A549 (cell line): ENCODE measurements around the gene THRAP3. TPM values are rescaled to one million over a fixed set of nuclear protein-coding genes. Genes with fewer than 3 reads are reported as not detected.

Experiments
- ATAC-seq, 2 experiments: fragments of 200-7000 bp in 1 of 2; fragments of >200 bp in 1 of 2; cut with Nextera tagmentation in 1 of 2; cut with Tn5 transposase in 1 of 2; 3 replicates each; pipeline versions ENCODE4 v1.8.0 to v1.9.1; 2018 to 2020; ENCODE audit warnings: mild to moderate bottlenecking in 1 of 2, moderate library complexity in 1 of 2
- CTCF ChIA-PET: fragments of 300-600 bp; sonication (Branson Sonifier 250); formaldehyde crosslinking; extraction: SDS; loops from one replicate; lab custom pipeline; 2021; ENCODE audit warnings: antibody characterized with exemption, inconsistent platforms; lab: Yijun Ruan, JAX
- POLR2A ChIA-PET: fragments of 350-600 bp; formaldehyde crosslinking; extraction: SDS; loops from one replicate; lab custom pipeline; 2021; ENCODE audit warnings: antibody characterized with exemption, inconsistent platforms; lab: Yijun Ruan, JAX
- DNase-seq, 2 experiments: peaks; one replicate each; pipeline versions ENCODE4 v3.0.0 to v3.0.0-alpha.2; 2011 to 2016; ENCODE audit warnings: low read depth in 1 of 2, low spot score in 1 of 2
- FAIRE-seq: peaks from 2 replicates; lab custom pipeline; 2011; peaks lifted over from hg19 to GRCh38; lab: Jason Lieb, UNC
- H3K27ac ChIP-seq, 2 experiments: fragments of >200 bp; sonication (Bioruptor Twin); formaldehyde crosslinking; 3 replicates each; pipeline ENCODE4 v1.5.1; 2016 to 2017
- H3K4me1 ChIP-seq: fragments of >200 bp; sonication (Bioruptor Twin); formaldehyde crosslinking; 3 replicates; pipeline ENCODE4 v1.6.1; 2016
- H3K4me2 ChIP-seq: fragments of >200 bp; sonication (Bioruptor Twin); formaldehyde crosslinking; 3 replicates; pipeline ENCODE4 v1.6.1; 2016
- H3K4me3 ChIP-seq: fragments of >200 bp; sonication (Bioruptor Twin); formaldehyde crosslinking; 3 replicates; pipeline ENCODE4 v1.5.1; 2016
- H3K9me3 ChIP-seq: fragments of >200 bp; sonication (Bioruptor Twin); formaldehyde crosslinking; 3 replicates; pipeline ENCODE4 v1.6.1; 2016
- BCL3 ChIP-seq: fragments of >200 bp; sonication (Bioruptor Twin); formaldehyde crosslinking; IDR thresholded peaks from 3 replicates; pipeline ENCODE4 v1.6.1; 2016
- CEBPB ChIP-seq, 2 experiments: fragments of >200 bp in 1 of 2; sonication (Bioruptor Twin) in 1 of 2; formaldehyde crosslinking in 1 of 2; IDR thresholded peaks; 2 replicates each; pipeline ENCODE4 v1.6.1; 2012 to 2016
- CHD2 ChIP-seq: fragments of 150-350 bp; IDR thresholded peaks from 2 replicates; pipeline ENCODE4 v1.6.1; 2014; ENCODE audit warnings: low read length; ENCODE audit not compliant: partially characterized antibody
- E2F6 ChIP-seq: IDR thresholded peaks from 2 replicates; pipeline ENCODE4 v1.6.1; 2012; ENCODE audit warnings: low read depth, borderline replicate concordance
- EHMT2 ChIP-seq: fragments of 200-600 bp; sonication (generic); IDR thresholded peaks from 2 replicates; pipeline ENCODE4 v1.6.1; 2016; ENCODE audit warnings: antibody characterized with exemption, low read depth, mild to moderate bottlenecking, moderate library complexity
- FOXS1 ChIP-seq: fragments of 250-450 bp; sonication (Bioruptor Pico); IDR thresholded peaks from 2 replicates; pipeline ENCODE4 v1.5.0; 2020; ENCODE audit warnings: mild to moderate bottlenecking, moderate library complexity
- HDAC2 ChIP-seq: fragments of 200-600 bp; sonication (generic); IDR thresholded peaks from 2 replicates; pipeline ENCODE4 v1.6.1; 2016
- KDM1A ChIP-seq: fragments of 200-600 bp; sonication (generic); IDR thresholded peaks from 2 replicates; pipeline ENCODE4 v1.6.1; 2016; ENCODE audit warnings: low read depth, mild to moderate bottlenecking
- MAFK ChIP-seq: fragments of 450-650 bp; IDR thresholded peaks from 2 replicates; pipeline ENCODE4 v1.6.1; 2014; ENCODE audit not compliant: partially characterized antibody
- MAZ ChIP-seq: fragments of 150-350 bp; IDR thresholded peaks from 2 replicates; pipeline ENCODE4 v1.6.1; 2014; ENCODE audit warnings: antibody characterized with exemption, low read depth, low read length, borderline replicate concordance
- MYC ChIP-seq: IDR thresholded peaks from 2 replicates; pipeline ENCODE4 v1.6.1; 2012; ENCODE audit warnings: mild to moderate bottlenecking, inconsistent platforms, low read length, improper control_type of control experiment, borderline replicate concordance
- NFE2L2 ChIP-seq: fragments of 150-350 bp; conservative IDR thresholded peaks from 2 replicates; pipeline ENCODE4 v1.6.1; 2014; ENCODE audit warnings: low read length
- PBX3 ChIP-seq: IDR thresholded peaks from 2 replicates; pipeline ENCODE4 v1.6.1; 2012
- POLR2AphosphoS2 ChIP-seq: conservative IDR thresholded peaks from 2 replicates; pipeline ENCODE4 v1.6.1; 2012; ENCODE audit warnings: low read length, improper control_type of control experiment, inconsistent platforms
- RFX5 ChIP-seq: fragments of 450-650 bp; IDR thresholded peaks from 2 replicates; pipeline ENCODE4 v1.7.1; 2014; ENCODE audit warnings: antibody characterized with exemption, mild to moderate bottlenecking, moderate library complexity
- SMC3 ChIP-seq: fragments of >200 bp; sonication (Bioruptor Twin); formaldehyde crosslinking; IDR thresholded peaks from 3 replicates; pipeline ENCODE4 v1.6.1; 2018; ENCODE audit warnings: inconsistent platforms
- SREBF2 ChIP-seq: fragments of 450-650 bp; IDR thresholded peaks from 2 replicates; pipeline ENCODE4 v1.6.1; 2014; ENCODE audit warnings: mild to moderate bottlenecking, moderate library complexity
- TFCP2L1 ChIP-seq: fragments of 250-450 bp; sonication (Bioruptor Pico); IDR thresholded peaks from 2 replicates; pipeline ENCODE4 v1.5.0; 2021; ENCODE audit warnings: mild to moderate bottlenecking
- USF2 ChIP-seq: fragments of 450-650 bp; IDR thresholded peaks from 2 replicates; pipeline ENCODE4 v1.6.1; 2014; ENCODE audit warnings: antibody characterized with exemption
- ZFP36 ChIP-seq: fragments of 450-650 bp; IDR thresholded peaks from 2 replicates; pipeline ENCODE4 v1.6.1; 2014; ENCODE audit warnings: borderline replicate concordance; ENCODE audit not compliant: partially characterized antibody
- ZNF302 ChIP-seq: fragments of 250-450 bp; sonication (Bioruptor Pico); IDR thresholded peaks from 2 replicates; pipeline ENCODE4 v1.9.0; 2021; ENCODE audit warnings: inconsistent platforms, mild to moderate bottlenecking, moderate library complexity
- ZSCAN20 ChIP-seq: fragments of 250-450 bp; sonication (Bioruptor Pico); IDR thresholded peaks from 2 replicates; pipeline ENCODE4 v1.8.0; 2022; ENCODE audit warnings: mild to moderate bottlenecking, moderate library complexity
- WGBS: methylation state at CpG from one replicate; pipeline ENCODE4 v1.1.6; 2017; ENCODE audit errors: missing lambda C conversion rate; 5-methylcytosine and 5-hydroxymethylcytosine counted together
- polyA plus RNA-seq, 4 experiments: library from polyadenylated mRNA; depleted of rRNA in 3 of 4; stranded (reverse); fragments of >200 nt; fragmentation: RNase III in 1 of 4; extraction: RNeasy Plus Mini Kit Qiagen cat#74134 plus additional on column Dnase treatment in 1 of 4; gene quantifications; 2 replicates in 3 of 4; 3 replicates in 1 of 4; pipeline ENCODE4 v1.2.3, GENCODE V29; 2011 to 2017

The THRAP3 gene
- polyA plus RNA-seq, 2 of the 4 experiments (the other 2 are of a cell fraction) = 60.0 to 60.7 TPM

GRCh38 chr1:36257375-36257767 lies 33.1 kb downstream of the THRAP3 start:
- TF ChIP-seq ZSCAN20 (CRISPR knock-in tag) (no peak), HDAC2 (no peak), POLR2AphosphoS2 (no peak), MYC (no peak), USF2 (no peak), SMC3 (no peak), E2F6 (no peak), PBX3 (no peak), RFX5 (no peak), CHD2 (no peak)
- TF ChIP-seq, all 56 proteins: peak for 0
- WGBS = 96% methylated on average over 2 of the region's 2 CpGs
- peaks cover 49% of the 10 kb centered on the region for H3K4me1 ChIP-seq
- FAIRE-seq (no peak), DNase-seq (no peak), ATAC-seq (no peak)
- ChIA-PET CTCF (no interaction called here), POLR2A (no interaction called here)
- no peak overlapping the region for H3K4me3 ChIP-seq
- no peak overlapping the region for H3K27ac ChIP-seq
- H3K4me2 ChIP-seq = no peak overlapping the region
- no peaks in the 10 kb centered on the region for H3K9me3 ChIP-seq

- no peak overlapping the region for H3K4me3 ChIP-seq
- no peak overlapping the region for H3K4me2 ChIP-seq
- DNase-seq (no peak), FAIRE-seq (no peak), ATAC-seq (no peak)
- ChIA-PET POLR2A (no interaction called here), CTCF (interaction anchor here (1.7 to 2.1 kb wide), 2 partner anchors 27 to 109 kb away, joined by 6 to 8 read pairs; partner anchors contain the start of gene TRAPPC3)
- WGBS = 89% methylated on average over 1 of the region's 1 CpG
- peaks cover 33% of the 10 kb centered on the region for H3K4me1 ChIP-seq
- no peak for TF ChIP-seq TFCP2L1
- H3K9me3 ChIP-seq = no peaks in the 10 kb centered on the region
- H3K27ac ChIP-seq = no peak overlapping the region
These were observed 34.7 kb downstream of the THRAP3 start for GRCh38 chr1:36258960-36259344.

- POLR2A ChIA-PET = no interaction called here
- TF ChIP-seq CEBPB (IDR thresholded peaks at IDR 0.05) (no peak), SREBF2 (no peak)
- CTCF ChIA-PET = interaction anchor here (1.2 to 2.8 kb wide), 6 partner anchors 14 to 134 kb away, joined by 3 to 9 read pairs (median 4); partner anchors contain the start of gene TRAPPC3
- no peak for DNase-seq
- H3K27ac ChIP-seq = peak overlapping the region in 1 of 2 experiments; percentile 56; a peak in 2 of 6 replicates
- FAIRE-seq = no peak
- 90% methylated on average over 6 of the region's 6 CpGs for whole genome bisulfite sequencing
- H3K4me3 ChIP-seq = no peak overlapping the region
- no peak for ATAC-seq
- peaks cover 30% of the 10 kb centered on the region for H3K4me1 ChIP-seq
- H3K4me2 ChIP-seq = peak overlapping the region; percentile 47
- H3K9me3 ChIP-seq = no peaks in the 10 kb centered on the region
These were observed 44.7 kb downstream of the THRAP3 start for GRCh38 chr1:36268981-36269380.

GRCh38 chr1:36269408-36269838 lies 45.2 kb downstream of the THRAP3 start:
- 38% methylated on average over 2 of the region's 2 CpGs for WGBS
- no peak for TF ChIP-seq E2F6
- no peak for TF ChIP-seq ZNF302 (CRISPR knock-in tag)
- TF ChIP-seq MAZ = no peak
- no peak for TF ChIP-seq KDM1A
- TF ChIP-seq BCL3 = no peak
- TF ChIP-seq FOXS1 (CRISPR knock-in tag) = no peak
- TF ChIP-seq ZFP36 = no peak
- TF ChIP-seq MAFK = no peak
- TF ChIP-seq NFE2L2 = no peak
- no peak for TF ChIP-seq PBX3
- no peak for TF ChIP-seq EHMT2
- ChIA-PET CTCF (interaction anchor here (1.2 to 2.8 kb wide), 6 partner anchors 15 to 134 kb away, joined by 3 to 9 read pairs (median 4); partner anchors contain the start of gene TRAPPC3), POLR2A (interaction anchor here (1.1 kb wide), 1 partner anchor 30 kb away, joined by 3 read pairs; no protein-coding TSS in a partner anchor)
- peak overlapping the region; percentile 47 for H3K4me2 ChIP-seq
- no peaks in the 10 kb centered on the region for H3K9me3 ChIP-seq
- H3K4me1 ChIP-seq = peaks cover 30% of the 10 kb centered on the region
- ATAC-seq (peak; percentile 62 to 81; a peak in 4 of 6 replicates), DNase-seq (peak in 1 of 2 experiments; percentile 47), FAIRE-seq (no peak)
- H3K4me3 ChIP-seq = no peak overlapping the region
- H3K27ac ChIP-seq = peak overlapping the region in 1 of 2 experiments; percentile 56; a peak in 1 of 6 replicates
